Measurements from ENCODE around the gene SLC8A1. TPM values are rescaled to one million over a fixed set of nuclear protein-coding genes. Genes with fewer than 3 reads are reported as not detected.

Gene SLC8A1
- total and polyA plus RNA-seq, 2 donors (not counting 1 experiment from before 2014, with no cell fraction given): 0.07 to 0.20 TPM

GRCh38 chr2:40251137-40251536 is 200.8 kb downstream of the SLC8A1 start:
- H3K36me3 ChIP-seq (replicated peaks in 1 of 2; ENCODE audit: control extremely low read depth in 1 of 2, control insufficient read depth in 1 of 2, extremely low read depth in 1 of 2, insufficient read depth in 2 of 2, low read length in 1 of 2): no peaks in the 10 kb centered on the region
- Mint-ChIP-seq H3K27me3 (no peaks in the 10 kb centered on the region), H3K27ac (no peak overlapping the region), H3K4me1 (no peaks in the 10 kb centered on the region), H3K4me3 (no peak overlapping the region), H3K9me3 (ENCODE audit: insufficient read depth) (no peaks in the 10 kb centered on the region)
- H2AFZ ChIP-seq (ENCODE audit: insufficient read depth, low read depth, low read length, poor library complexity, severe bottlenecking): no peak overlapping the region
- no peak for DNase-seq
- no peaks in the 10 kb centered on the region for H3K79me2 ChIP-seq (ENCODE audit: control insufficient read depth, insufficient read depth, low read length)
- H3K9ac ChIP-seq (ENCODE audit: low read length): no peak overlapping the region
- no peaks in the 10 kb centered on the region for H3K4me1 ChIP-seq (ENCODE audit: control insufficient read depth in 2 of 2, insufficient read depth in 2 of 2, low read length in 2 of 2)
- intact Hi-C loops (cut with micrococcal nuclease): no loop called here
- ATAC-seq (ENCODE audit: low read depth): no peak
- H3K27me3 ChIP-seq (replicated peaks in 1 of 4; ENCODE audit: control extremely low read depth in 1 of 4, control insufficient read depth in 3 of 4, insufficient read depth in 4 of 4, low read length in 3 of 4): no peaks in the 10 kb centered on the region
- H4K20me1 ChIP-seq (ENCODE audit: control insufficient read depth, insufficient read depth, low read length, poor library complexity, severe bottlenecking): no peaks in the 10 kb centered on the region
- no peaks in the 10 kb centered on the region for H3K9me3 ChIP-seq (ENCODE audit: control extremely low read depth in 1 of 3, control insufficient read depth in 2 of 3, insufficient read depth in 1 of 3, low read length in 2 of 3)
- CTCF ChIA-PET: no interaction called here
- POLR2A ChIA-PET: no interaction called here
- H3K27ac ChIP-seq (ENCODE audit: low read length in 2 of 2): no peak overlapping the region
- 60% methylated on average over 1 of the region's 2 CpGs for WGBS (ENCODE audit: insufficient coverage)
- no peak overlapping the region for H3K4me3 ChIP-seq (ENCODE audit: control extremely low read depth in 1 of 5, extremely low read depth in 1 of 5, insufficient read depth in 1 of 5, low read depth in 2 of 5, low read length in 4 of 5)
- TF ChIP-seq EZH2 (IDR thresholded peaks at IDR 0.05; ENCODE audit: borderline replicate concordance, insufficient read depth, low read depth, low read length, poor library complexity, severe bottlenecking): no peak
- TF ChIP-seq, protein P1, sequence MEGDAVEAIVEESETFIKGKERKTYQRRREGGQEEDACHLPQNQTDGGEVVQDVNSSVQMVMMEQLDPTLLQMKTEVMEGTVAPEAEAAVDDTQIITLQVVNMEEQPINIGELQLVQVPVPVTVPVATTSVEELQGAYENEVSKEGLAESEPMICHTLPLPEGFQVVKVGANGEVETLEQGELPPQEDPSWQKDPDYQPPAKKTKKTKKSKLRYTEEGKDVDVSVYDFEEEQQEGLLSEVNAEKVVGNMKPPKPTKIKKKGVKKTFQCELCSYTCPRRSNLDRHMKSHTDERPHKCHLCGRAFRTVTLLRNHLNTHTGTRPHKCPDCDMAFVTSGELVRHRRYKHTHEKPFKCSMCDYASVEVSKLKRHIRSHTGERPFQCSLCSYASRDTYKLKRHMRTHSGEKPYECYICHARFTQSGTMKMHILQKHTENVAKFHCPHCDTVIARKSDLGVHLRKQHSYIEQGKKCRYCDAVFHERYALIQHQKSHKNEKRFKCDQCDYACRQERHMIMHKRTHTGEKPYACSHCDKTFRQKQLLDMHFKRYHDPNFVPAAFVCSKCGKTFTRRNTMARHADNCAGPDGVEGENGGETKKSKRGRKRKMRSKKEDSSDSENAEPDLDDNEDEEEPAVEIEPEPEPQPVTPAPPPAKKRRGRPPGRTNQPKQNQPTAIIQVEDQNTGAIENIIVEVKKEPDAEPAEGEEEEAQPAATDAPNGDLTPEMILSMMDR (IDR thresholded peaks at IDR 0.05): no peak
- no peak overlapping the region for H3K4me2 ChIP-seq (replicated peaks; ENCODE audit: low read depth, low read length, poor library complexity, severe bottlenecking)

DNA sequence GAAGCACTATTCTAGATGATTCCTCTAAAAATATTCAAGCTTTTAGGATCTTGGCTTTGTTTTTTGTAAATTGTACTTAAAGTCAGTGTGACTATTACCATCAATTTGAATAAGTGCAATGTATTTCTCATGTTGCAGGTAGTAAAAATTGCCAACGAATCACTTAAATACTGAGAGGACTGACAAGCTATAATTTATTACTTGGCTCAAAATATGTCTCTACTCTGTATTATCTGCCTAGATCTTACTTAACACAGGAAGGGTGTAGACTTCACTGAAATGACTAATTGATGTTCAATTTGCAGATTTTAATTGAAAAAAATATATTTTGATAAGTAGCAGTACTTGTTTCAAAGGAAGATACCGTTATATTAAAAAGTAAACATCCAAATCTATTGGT is 202.3 kb downstream of the SLC8A1 start:
- TF ChIP-seq, protein P1 (IDR thresholded peaks at IDR 0.05): no peak
- no peak for TF ChIP-seq EZH2 (IDR thresholded peaks at IDR 0.05; ENCODE audit: borderline replicate concordance, insufficient read depth, low read depth, low read length, poor library complexity, severe bottlenecking)
- no peaks in the 10 kb centered on the region for H3K9me3 ChIP-seq (ENCODE audit: control extremely low read depth in 1 of 3, control insufficient read depth in 2 of 3, insufficient read depth in 1 of 3, low read length in 2 of 3)
- no peak overlapping the region for H2AFZ ChIP-seq (ENCODE audit: insufficient read depth, low read depth, low read length, poor library complexity, severe bottlenecking)
- H3K4me1 ChIP-seq (ENCODE audit: control insufficient read depth in 2 of 2, insufficient read depth in 2 of 2, low read length in 2 of 2): no peaks in the 10 kb centered on the region
- H4K20me1 ChIP-seq (ENCODE audit: control insufficient read depth, insufficient read depth, low read length, poor library complexity, severe bottlenecking): no peaks in the 10 kb centered on the region
- ATAC-seq (ENCODE audit: low read depth) (no peak), DNase-seq (no peak)
- H3K27me3 ChIP-seq (replicated peaks in 1 of 4; ENCODE audit: control extremely low read depth in 1 of 4, control insufficient read depth in 3 of 4, insufficient read depth in 4 of 4, low read length in 3 of 4): no peaks in the 10 kb centered on the region
- ChIA-PET CTCF (interaction anchor here (1.5 kb wide), 1 partner anchor 13 kb away, joined by 3 read pairs; no protein-coding TSS in a partner anchor), POLR2A (no interaction called here)
- intact Hi-C loops (cut with micrococcal nuclease): loop anchor here (10.0 kb wide), 1 partner anchor 1535 kb away; no protein-coding TSS in a partner anchor
- H3K9ac ChIP-seq (ENCODE audit: low read length): no peak overlapping the region
- H3K36me3 ChIP-seq (replicated peaks in 1 of 2; ENCODE audit: control extremely low read depth in 1 of 2, control insufficient read depth in 1 of 2, extremely low read depth in 1 of 2, insufficient read depth in 2 of 2, low read length in 1 of 2): no peaks in the 10 kb centered on the region
- H3K27ac ChIP-seq (ENCODE audit: low read length in 2 of 2): no peak overlapping the region
- H3K4me2 ChIP-seq (replicated peaks; ENCODE audit: low read depth, low read length, poor library complexity, severe bottlenecking): no peak overlapping the region
- no peak overlapping the region for H3K4me3 Mint-ChIP-seq
- H3K4me1 Mint-ChIP-seq: no peaks in the 10 kb centered on the region
- no peak overlapping the region for H3K4me3 ChIP-seq (ENCODE audit: control extremely low read depth in 1 of 5, extremely low read depth in 1 of 5, insufficient read depth in 1 of 5, low read depth in 2 of 5, low read length in 4 of 5)
- H3K79me2 ChIP-seq (ENCODE audit: control insufficient read depth, insufficient read depth, low read length): no peaks in the 10 kb centered on the region
- WGBS (ENCODE audit: insufficient coverage): no CpG with 5 or more reads among the region's 2 CpGs
- H3K27ac Mint-ChIP-seq: no peak overlapping the region
- no peaks in the 10 kb centered on the region for H3K9me3 Mint-ChIP-seq (ENCODE audit: insufficient read depth)
- no peaks in the 10 kb centered on the region for H3K27me3 Mint-ChIP-seq

All from B cell (primary cell).